ENCODE results near the gene PBX1. TPM values are rescaled to one million over a fixed set of nuclear protein-coding genes. Genes with fewer than 3 reads are reported as not detected.

Gene PBX1
- total and polyA plus RNA-seq, 2 experiments from 2014 or later: 40.0 to 104 TPM

GRCh38 chr1:164774819-164775654 is 216.1 kb downstream of the PBX1 start (continued):
- no peak for TF ChIP-seq ZNF462 (CRISPR knock-in tag; IDR thresholded peaks at IDR 0.05)
- no peak for TF ChIP-seq CREB1 (CRISPR knock-in tag; IDR thresholded peaks at IDR 0.05; ENCODE audit: low read depth)
- TF ChIP-seq STAT1 (IDR thresholded peaks at IDR 0.05; ENCODE audit: unreplicated experiment): no peak
- TF ChIP-seq EZH2 (IDR thresholded peaks at IDR 0.05; ENCODE audit: low read depth, unreplicated experiment): no peak
- no peak for TF ChIP-seq JUNB (IDR thresholded peaks at IDR 0.05; ENCODE audit: unreplicated experiment)
- TF ChIP-seq NANOG (IDR thresholded peaks at IDR 0.05; ENCODE audit: borderline replicate concordance): no peak

GRCh38 chr1:164777518-164777917 is 218.5 kb downstream of the PBX1 start:
- Histone ChIP-seq H3K4me3 (no peak overlapping the region), H4K20me1 (replicated peaks; ENCODE audit: insufficient read depth) (peaks cover 6% of the 10 kb centered on the region; the same call in 1 of the 2 replicates), H3K4me2 (no peak overlapping the region), H3K36me3 (ENCODE audit: insufficient read depth) (no peaks in the 10 kb centered on the region), H3K79me2 (replicated peaks; ENCODE audit: insufficient read depth) (peaks cover 90% of the 10 kb centered on the region), H3K4me1 (ENCODE audit: insufficient read depth) (peaks cover 43% of the 10 kb centered on the region), H3F3A (replicated peaks; ENCODE audit: low read depth) (no peaks in the 10 kb centered on the region), H3K27ac (ENCODE audit: low read depth) (no peak overlapping the region), H3K9me2 (ENCODE audit: insufficient read depth) (no peaks in the 10 kb centered on the region), H2AFZ (no peak overlapping the region), H3K27me3 (ENCODE audit: insufficient read depth) (no peaks in the 10 kb centered on the region)
- no peaks in the 10 kb centered on the region for H3K9me3 Mint-ChIP-seq
- ATAC-seq: no peak
- H3K27me3 Mint-ChIP-seq (ENCODE audit: insufficient read depth, low read depth, poor library complexity): peaks cover 11% of the 10 kb centered on the region
- H3K4me3 Mint-ChIP-seq: no peak overlapping the region
- DNase-seq (ENCODE audit: low spot score): no peak
- no peak overlapping the region for H3K27ac Mint-ChIP-seq
- peaks cover 71% of the 10 kb centered on the region for H3K4me1 Mint-ChIP-seq
- H3K36me3 Mint-ChIP-seq (ENCODE audit: low read depth): 0 out of 3 replicates have a peak, but pooled peaks cover 4% of the 10 kb centered on the region
- TF ChIP-seq EZH2 (IDR thresholded peaks at IDR 0.05; ENCODE audit: low read depth, unreplicated experiment) (no peak), JUNB (IDR thresholded peaks at IDR 0.05; ENCODE audit: unreplicated experiment) (no peak), EZH2phosphoT487 (IDR thresholded peaks at IDR 0.05; ENCODE audit: unreplicated experiment) (no peak), STAT1 (IDR thresholded peaks at IDR 0.05; ENCODE audit: unreplicated experiment) (no peak), ETS1 (IDR thresholded peaks at IDR 0.05) (no peak), ZNF114 (CRISPR knock-in tag; IDR thresholded peaks at IDR 0.05) (no peak), NANOG (IDR thresholded peaks at IDR 0.05; ENCODE audit: borderline replicate concordance) (no peak), ZNF331 (CRISPR knock-in tag; IDR thresholded peaks at IDR 0.05; ENCODE audit: low read depth) (no peak), POLR2AphosphoS5 (IDR thresholded peaks at IDR 0.05; ENCODE audit: low read depth) (no peak), CREB1 (CRISPR knock-in tag; IDR thresholded peaks at IDR 0.05; ENCODE audit: low read depth) (no peak)
- TF ChIP-seq, protein P1, sequence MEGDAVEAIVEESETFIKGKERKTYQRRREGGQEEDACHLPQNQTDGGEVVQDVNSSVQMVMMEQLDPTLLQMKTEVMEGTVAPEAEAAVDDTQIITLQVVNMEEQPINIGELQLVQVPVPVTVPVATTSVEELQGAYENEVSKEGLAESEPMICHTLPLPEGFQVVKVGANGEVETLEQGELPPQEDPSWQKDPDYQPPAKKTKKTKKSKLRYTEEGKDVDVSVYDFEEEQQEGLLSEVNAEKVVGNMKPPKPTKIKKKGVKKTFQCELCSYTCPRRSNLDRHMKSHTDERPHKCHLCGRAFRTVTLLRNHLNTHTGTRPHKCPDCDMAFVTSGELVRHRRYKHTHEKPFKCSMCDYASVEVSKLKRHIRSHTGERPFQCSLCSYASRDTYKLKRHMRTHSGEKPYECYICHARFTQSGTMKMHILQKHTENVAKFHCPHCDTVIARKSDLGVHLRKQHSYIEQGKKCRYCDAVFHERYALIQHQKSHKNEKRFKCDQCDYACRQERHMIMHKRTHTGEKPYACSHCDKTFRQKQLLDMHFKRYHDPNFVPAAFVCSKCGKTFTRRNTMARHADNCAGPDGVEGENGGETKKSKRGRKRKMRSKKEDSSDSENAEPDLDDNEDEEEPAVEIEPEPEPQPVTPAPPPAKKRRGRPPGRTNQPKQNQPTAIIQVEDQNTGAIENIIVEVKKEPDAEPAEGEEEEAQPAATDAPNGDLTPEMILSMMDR (conservative IDR thresholded peaks at IDR 0.05; ENCODE audit: low read depth in 2 of 2): no peak

Data from GM23338 (cell line).